Liver (tissue), 3 donors: ENCODE data around the gene CASZ1.

ENCODE experiments used
- YY1 ChIP-seq: IDR thresholded peaks from 2 replicates; pipeline ENCODE4 v1.6.1; 2016; ENCODE audit warnings: antibody characterized with exemption, mild to moderate bottlenecking
- TF ChIP-seq, protein P1 (sequence below): fragments of 150-350 bp; IDR thresholded peaks from 2 replicates; pipeline ENCODE4 v1.5.1; 2017; ENCODE audit warnings: improper control_type of control experiment, low read depth, low read length; ENCODE audit not compliant: missing input control
- TF ChIP-seq, protein P2 (sequence below): IDR thresholded peaks from 2 replicates; pipeline ENCODE4 v1.6.1; 2016; ENCODE audit warnings: antibody characterized with exemption
- TF ChIP-seq, protein P3 (sequence below): IDR thresholded peaks from 2 replicates; pipeline ENCODE4 v1.6.1; 2016; ENCODE audit warnings: antibody characterized with exemption
- donor health status: healthy.
- donor health status: healthy.

DNA sequence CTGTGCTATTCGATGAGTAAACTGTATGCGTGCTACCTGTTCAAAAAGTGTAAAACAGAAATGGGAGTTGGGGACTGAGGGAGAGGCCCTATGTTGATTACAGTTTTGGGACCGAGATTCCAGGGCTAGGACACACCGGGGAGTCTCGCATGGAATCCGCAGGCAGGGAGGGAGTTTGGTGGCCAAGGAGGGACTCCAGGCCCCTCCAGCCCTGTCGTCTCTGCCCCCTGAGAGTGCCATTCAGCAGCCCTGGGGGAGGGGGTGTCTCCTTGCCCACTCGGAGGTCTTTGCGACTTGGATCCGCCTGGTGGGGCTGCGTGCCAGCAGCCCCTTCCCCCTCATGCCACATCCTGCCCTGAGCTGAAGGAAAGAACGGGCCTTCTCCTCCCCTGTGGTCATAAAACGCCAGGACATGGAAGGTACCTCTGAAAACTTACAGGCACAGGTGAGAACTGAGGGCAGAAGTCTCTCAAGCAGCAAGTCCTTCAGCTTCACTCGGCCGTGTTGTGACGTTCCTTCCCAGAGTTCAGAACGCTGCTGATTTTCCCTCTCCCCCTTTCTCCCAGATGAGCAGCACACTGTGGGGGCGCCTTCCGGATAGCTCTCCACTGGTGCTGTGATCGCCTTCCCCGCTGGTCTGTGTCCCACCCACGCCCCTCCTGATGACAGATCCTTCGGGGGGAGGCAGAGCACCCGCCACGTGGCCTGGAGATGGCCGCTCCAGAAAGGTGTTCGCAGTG is 180.3 kb downstream of the CASZ1 start:
- TF ChIP-seq YY1, result no peak
- TF ChIP-seq, protein P1, sequence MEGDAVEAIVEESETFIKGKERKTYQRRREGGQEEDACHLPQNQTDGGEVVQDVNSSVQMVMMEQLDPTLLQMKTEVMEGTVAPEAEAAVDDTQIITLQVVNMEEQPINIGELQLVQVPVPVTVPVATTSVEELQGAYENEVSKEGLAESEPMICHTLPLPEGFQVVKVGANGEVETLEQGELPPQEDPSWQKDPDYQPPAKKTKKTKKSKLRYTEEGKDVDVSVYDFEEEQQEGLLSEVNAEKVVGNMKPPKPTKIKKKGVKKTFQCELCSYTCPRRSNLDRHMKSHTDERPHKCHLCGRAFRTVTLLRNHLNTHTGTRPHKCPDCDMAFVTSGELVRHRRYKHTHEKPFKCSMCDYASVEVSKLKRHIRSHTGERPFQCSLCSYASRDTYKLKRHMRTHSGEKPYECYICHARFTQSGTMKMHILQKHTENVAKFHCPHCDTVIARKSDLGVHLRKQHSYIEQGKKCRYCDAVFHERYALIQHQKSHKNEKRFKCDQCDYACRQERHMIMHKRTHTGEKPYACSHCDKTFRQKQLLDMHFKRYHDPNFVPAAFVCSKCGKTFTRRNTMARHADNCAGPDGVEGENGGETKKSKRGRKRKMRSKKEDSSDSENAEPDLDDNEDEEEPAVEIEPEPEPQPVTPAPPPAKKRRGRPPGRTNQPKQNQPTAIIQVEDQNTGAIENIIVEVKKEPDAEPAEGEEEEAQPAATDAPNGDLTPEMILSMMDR, result no peak
- TF ChIP-seq, protein P2, sequence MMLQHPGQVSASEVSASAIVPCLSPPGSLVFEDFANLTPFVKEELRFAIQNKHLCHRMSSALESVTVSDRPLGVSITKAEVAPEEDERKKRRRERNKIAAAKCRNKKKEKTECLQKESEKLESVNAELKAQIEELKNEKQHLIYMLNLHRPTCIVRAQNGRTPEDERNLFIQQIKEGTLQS, result no peak
- TF ChIP-seq, protein P3, sequence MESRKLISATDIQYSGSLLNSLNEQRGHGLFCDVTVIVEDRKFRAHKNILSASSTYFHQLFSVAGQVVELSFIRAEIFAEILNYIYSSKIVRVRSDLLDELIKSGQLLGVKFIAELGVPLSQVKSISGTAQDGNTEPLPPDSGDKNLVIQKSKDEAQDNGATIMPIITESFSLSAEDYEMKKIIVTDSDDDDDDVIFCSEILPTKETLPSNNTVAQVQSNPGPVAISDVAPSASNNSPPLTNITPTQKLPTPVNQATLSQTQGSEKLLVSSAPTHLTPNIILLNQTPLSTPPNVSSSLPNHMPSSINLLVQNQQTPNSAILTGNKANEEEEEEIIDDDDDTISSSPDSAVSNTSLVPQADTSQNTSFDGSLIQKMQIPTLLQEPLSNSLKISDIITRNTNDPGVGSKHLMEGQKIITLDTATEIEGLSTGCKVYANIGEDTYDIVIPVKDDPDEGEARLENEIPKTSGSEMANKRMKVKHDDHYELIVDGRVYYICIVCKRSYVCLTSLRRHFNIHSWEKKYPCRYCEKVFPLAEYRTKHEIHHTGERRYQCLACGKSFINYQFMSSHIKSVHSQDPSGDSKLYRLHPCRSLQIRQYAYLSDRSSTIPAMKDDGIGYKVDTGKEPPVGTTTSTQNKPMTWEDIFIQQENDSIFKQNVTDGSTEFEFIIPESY, result no peak
